ENCODE data around the gene PTPN1. TPM values are rescaled to one million over a fixed set of nuclear protein-coding genes. Genes with fewer than 3 reads are reported as not detected.
"Not testable (repeated sequence)": the region's sequence is repeated elsewhere in the genome, so short reads cannot be mapped to it uniquely, and the experiment has no call there.

PTPN1 gene
- total RNA-seq, 2 donors from 2014 or later, result 33.2 to 37.9 TPM

DNA sequence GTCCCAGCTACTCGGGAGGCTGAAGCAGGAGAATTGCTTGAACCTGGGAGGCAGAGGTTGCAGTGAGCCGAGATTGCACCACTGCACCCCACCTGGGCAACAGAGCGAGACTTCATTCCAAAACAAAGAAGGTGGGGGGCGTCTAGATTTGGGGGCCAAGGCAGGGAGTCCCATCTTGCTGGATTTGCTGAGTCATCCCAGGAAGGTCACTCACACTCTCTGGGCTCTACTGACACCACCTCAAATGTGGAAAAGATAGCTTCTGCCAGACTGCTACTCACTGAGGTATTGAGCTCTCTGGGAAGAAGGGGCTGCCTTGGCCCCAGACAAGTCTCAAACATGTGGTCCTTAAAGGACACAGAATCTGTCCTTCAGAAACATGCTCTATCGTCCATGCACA lies 106.8 kb downstream of the PTPN1 start:
- no peaks in the 10 kb centered on the region for H3K4me1 ChIP-seq
- no peaks in the 10 kb centered on the region for H3K9me3 ChIP-seq
- H3K27ac ChIP-seq, result no peak overlapping the region
- no peaks in the 10 kb centered on the region for H3K36me3 ChIP-seq
- TF ChIP-seq, protein P1, sequence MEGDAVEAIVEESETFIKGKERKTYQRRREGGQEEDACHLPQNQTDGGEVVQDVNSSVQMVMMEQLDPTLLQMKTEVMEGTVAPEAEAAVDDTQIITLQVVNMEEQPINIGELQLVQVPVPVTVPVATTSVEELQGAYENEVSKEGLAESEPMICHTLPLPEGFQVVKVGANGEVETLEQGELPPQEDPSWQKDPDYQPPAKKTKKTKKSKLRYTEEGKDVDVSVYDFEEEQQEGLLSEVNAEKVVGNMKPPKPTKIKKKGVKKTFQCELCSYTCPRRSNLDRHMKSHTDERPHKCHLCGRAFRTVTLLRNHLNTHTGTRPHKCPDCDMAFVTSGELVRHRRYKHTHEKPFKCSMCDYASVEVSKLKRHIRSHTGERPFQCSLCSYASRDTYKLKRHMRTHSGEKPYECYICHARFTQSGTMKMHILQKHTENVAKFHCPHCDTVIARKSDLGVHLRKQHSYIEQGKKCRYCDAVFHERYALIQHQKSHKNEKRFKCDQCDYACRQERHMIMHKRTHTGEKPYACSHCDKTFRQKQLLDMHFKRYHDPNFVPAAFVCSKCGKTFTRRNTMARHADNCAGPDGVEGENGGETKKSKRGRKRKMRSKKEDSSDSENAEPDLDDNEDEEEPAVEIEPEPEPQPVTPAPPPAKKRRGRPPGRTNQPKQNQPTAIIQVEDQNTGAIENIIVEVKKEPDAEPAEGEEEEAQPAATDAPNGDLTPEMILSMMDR (IDR thresholded peaks at IDR 0.05), result no peak
- H3K9ac ChIP-seq (ENCODE audit: low read depth in 2 of 2, low read length in 2 of 2), result no peak overlapping the region
- intact Hi-C loops (cut with DNase I), result no loop called here
- no peak overlapping the region for H3K4me3 ChIP-seq
- H3K27me3 ChIP-seq, result no peaks in the 10 kb centered on the region
- no peak for DNase-seq

DNA sequence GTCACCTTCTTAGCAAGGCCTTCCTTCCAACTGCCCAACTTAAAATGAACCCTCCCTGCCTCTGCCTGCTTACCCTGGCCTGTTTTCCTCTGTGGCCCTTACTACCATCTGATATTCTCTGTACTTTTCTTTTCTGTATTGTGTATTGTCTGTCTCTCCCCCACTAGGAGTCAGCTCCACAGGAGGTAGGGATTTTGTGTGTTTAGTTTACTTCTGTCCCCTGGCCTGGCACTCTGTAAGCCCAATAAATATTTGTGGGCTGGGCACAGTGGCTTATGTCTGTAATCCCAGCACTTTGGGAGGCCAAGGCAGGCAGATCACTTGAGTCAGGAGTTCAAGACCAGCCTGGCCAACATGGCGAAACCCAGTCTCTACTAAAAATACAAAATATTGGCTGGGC lies 108.4 kb downstream of the PTPN1 start:
- no peaks in the 10 kb centered on the region for H3K36me3 ChIP-seq
- no peak overlapping the region for H3K27ac ChIP-seq
- DNase-seq, result no peak
- no peak overlapping the region for H3K4me3 ChIP-seq
- no peaks in the 10 kb centered on the region for H3K4me1 ChIP-seq
- H3K9me3 ChIP-seq, result no peaks in the 10 kb centered on the region
- intact Hi-C loops (cut with DNase I), result no loop called here
- no peak overlapping the region for H3K9ac ChIP-seq (ENCODE audit: low read depth in 2 of 2, low read length in 2 of 2)
- TF ChIP-seq, protein P1 (IDR thresholded peaks at IDR 0.05), result no peak
- no peaks in the 10 kb centered on the region for H3K27me3 ChIP-seq

DNA sequence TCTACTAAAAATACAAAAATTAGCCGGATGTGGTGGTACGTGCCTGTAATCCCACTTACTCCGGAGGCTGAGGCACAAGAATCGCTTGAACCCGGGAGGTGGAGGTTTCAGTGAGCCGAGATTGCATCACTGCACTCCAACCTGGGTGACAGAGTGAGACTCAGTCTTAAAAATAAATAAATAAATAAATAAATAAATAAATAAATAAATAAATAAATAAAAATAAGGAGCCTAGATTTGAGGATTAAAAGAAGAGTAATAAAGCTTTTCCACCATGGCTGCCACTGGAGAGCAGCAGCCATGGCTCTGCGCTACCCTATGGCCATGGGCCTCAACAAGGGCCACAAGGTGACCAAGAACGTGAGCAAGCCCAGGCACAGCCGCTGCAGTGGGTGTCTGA lies 110.3 kb downstream of the PTPN1 start:
- intact Hi-C loops (cut with DNase I), result loop anchor here (10.0 kb wide), 1 partner anchor 124 kb away; no protein-coding TSS in a partner anchor
- H3K36me3 ChIP-seq; H3K9ac ChIP-seq (ENCODE audit: low read depth in 2 of 2, low read length in 2 of 2); H3K4me1 ChIP-seq; DNase-seq; H3K27ac ChIP-seq; H3K27me3 ChIP-seq; H3K9me3 ChIP-seq; H3K4me3 ChIP-seq: not testable (repeated sequence)

DNA sequence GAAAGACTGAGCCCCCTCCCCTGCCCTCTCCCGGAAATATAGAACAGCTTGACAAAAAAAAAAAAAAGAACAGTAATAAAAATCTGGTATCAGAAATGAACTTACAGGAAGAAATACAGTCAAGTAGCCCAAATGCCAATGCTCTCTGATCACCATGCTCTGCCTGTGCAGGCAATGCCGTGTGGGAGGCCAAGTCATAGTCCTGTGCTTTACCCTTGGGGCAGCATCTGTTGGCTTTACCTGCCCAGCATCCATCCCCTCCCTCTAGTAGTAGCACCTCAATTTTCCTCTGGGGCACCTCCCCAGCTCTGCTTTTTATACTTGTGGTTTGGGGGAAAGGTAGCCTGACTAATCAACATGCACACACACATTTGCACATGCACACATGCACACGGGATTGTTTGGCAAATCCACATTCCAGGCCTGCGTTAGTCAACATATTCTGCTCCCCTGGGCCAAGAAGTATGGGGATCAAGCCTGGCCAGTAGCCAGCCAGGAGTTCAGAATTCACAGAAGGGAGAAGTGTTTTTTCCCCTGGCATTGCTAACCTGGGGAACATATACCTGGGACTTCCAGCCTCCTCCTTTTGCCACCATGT lies 111.0 kb downstream of the PTPN1 start:
- H3K36me3 ChIP-seq, result no peaks in the 10 kb centered on the region
- intact Hi-C loops (cut with DNase I), result loop anchor here (10.0 kb wide), 1 partner anchor 124 kb away; no protein-coding TSS in a partner anchor
- no peaks in the 10 kb centered on the region for H3K4me1 ChIP-seq
- no peak for DNase-seq
- no peaks in the 10 kb centered on the region for H3K9me3 ChIP-seq
- TF ChIP-seq, protein P1 (IDR thresholded peaks at IDR 0.05), result no peak
- no peak overlapping the region for H3K4me3 ChIP-seq
- no peak overlapping the region for H3K9ac ChIP-seq (ENCODE audit: low read depth in 2 of 2, low read length in 2 of 2)
- H3K27ac ChIP-seq, result no peak overlapping the region
- no peaks in the 10 kb centered on the region for H3K27me3 ChIP-seq

DNA sequence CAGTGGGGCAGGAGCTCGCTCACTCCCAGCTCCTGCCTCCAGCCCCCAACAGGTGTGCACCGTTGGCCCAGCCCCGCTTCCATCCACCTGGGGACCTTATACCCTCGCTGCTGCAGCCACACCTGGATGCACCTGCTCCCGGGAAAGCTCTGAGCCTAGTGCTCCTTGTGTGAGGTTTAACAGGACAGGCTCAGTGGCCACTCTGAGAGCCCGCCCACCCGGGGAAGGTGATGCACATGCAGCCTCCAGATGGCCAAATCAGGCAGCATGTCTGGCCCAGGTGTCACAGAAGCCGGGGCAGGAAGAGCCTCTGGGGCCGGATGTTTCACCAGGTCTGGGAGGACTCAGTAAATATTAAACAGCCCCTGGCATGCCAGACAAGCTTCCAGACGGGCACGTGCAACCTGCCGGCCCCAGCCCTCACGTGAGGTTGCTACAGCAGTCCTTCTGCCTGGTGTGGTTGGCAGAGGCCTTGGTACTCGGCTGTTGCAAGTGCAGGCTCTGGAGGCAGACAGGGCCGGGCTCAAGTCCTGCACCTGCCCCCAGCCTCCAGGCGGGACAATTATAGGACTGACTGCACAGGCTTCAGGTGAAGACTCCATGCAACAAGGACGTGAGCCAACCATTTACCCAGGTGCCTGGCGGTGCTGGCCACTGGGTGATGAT lies 114.3 kb downstream of the PTPN1 start:
- no peaks in the 10 kb centered on the region for H3K36me3 ChIP-seq
- no peak overlapping the region for H3K9ac ChIP-seq (ENCODE audit: low read depth in 2 of 2, low read length in 2 of 2)
- no peak overlapping the region for H3K4me3 ChIP-seq
- DNase-seq, result no peak
- no peaks in the 10 kb centered on the region for H3K27me3 ChIP-seq
- TF ChIP-seq, protein P1 (IDR thresholded peaks at IDR 0.05), result no peak
- no peaks in the 10 kb centered on the region for H3K9me3 ChIP-seq
- H3K4me1 ChIP-seq, result no peaks in the 10 kb centered on the region
- H3K27ac ChIP-seq, result no peak overlapping the region
- intact Hi-C loops (cut with DNase I), result loop anchor here (10.0 kb wide), 1 partner anchor 120 kb away; no protein-coding TSS in a partner anchor

All from colonic mucosa (tissue), 4 donors.